MCF 10A (cell line): ENCODE measurements around the gene BATF. TPM values are rescaled to one million over a fixed set of nuclear protein-coding genes. Genes with fewer than 3 reads are reported as not detected.

ENCODE experiments used
- BruUV-seq: library from RNA; stranded (reverse); fragments of 400-500 nt; replicated peaks from 2 replicates; lab custom pipeline; 2021; lab: Mats Ljungman, UMichigan
- CTCF ChIA-PET: fragments of 300-600 bp; sonication (Branson Sonifier 250); formaldehyde crosslinking; extraction: SDS; loops from one replicate; lab custom pipeline; 2021; ENCODE audit warnings: antibody characterized with exemption, inconsistent platforms; lab: Yijun Ruan, JAX
- POLR2A ChIA-PET: fragments of 300-600, 350-650 bp; sonication (Branson Sonifier 250); formaldehyde crosslinking; extraction: SDS; loops from one replicate; lab custom pipeline; 2020; ENCODE audit warnings: antibody characterized with exemption, inconsistent platforms; lab: Yijun Ruan, JAX
- DNase-seq: peaks from one replicate; pipeline ENCODE4 v3.0.0-alpha.2; 2018; ENCODE audit not compliant: unreplicated experiment
- H3K27ac Mint-ChIP-seq: one replicate; pipeline ENCODE4 v1.8.0; 2022; ENCODE audit warnings: mild to moderate bottlenecking, low read depth, mixed read lengths; ENCODE audit not compliant: unreplicated experiment
- H3K27me3 Mint-ChIP-seq: one replicate; pipeline ENCODE4 v1.8.0; 2022; ENCODE audit warnings: mixed read lengths; ENCODE audit not compliant: insufficient read depth, unreplicated experiment
- H3K36me3 Mint-ChIP-seq: one replicate; pipeline ENCODE4 v1.8.0; 2022; ENCODE audit warnings: mild to moderate bottlenecking, moderate library complexity, mixed read lengths; ENCODE audit not compliant: insufficient read depth, unreplicated experiment
- H3K4me1 Mint-ChIP-seq: one replicate; pipeline ENCODE4 v1.8.0; 2022; ENCODE audit warnings: mixed read lengths; ENCODE audit not compliant: insufficient read depth, unreplicated experiment
- H3K4me3 Mint-ChIP-seq: one replicate; pipeline ENCODE4 v1.8.0; 2022; ENCODE audit warnings: mild to moderate bottlenecking, moderate library complexity, mixed read lengths; ENCODE audit not compliant: unreplicated experiment
- H3K9me3 Mint-ChIP-seq: one replicate; pipeline ENCODE4 v1.8.0; 2022; ENCODE audit warnings: mixed read lengths; ENCODE audit not compliant: unreplicated experiment
- CTCF ChIP-seq: fragments of 200-600 bp; IDR thresholded peaks from one replicate; pipeline ENCODE4 v1.8.0; 2022; ENCODE audit warnings: antibody characterized with exemption, mild to moderate bottlenecking; ENCODE audit not compliant: unreplicated experiment
- intact Hi-C: fragments of 100-400 bp; cut with micrococcal nuclease; formaldehyde crosslinking; loops from 2 replicates; pipeline ENCODE4 v1.14.1; 2022
- total RNA-seq: library from RNA; stranded (reverse); gene quantifications from 2 replicates; pipeline ENCODE4 v1.2.3, GENCODE V29; 2022

Gene BATF
- total RNA-seq, 1 experiment from 2014 or later: not detected

- Mint-ChIP-seq H3K9me3 (no peaks in the 10 kb centered on the region), H3K4me1 (peaks cover 26% of the 10 kb centered on the region), H3K27ac (peak overlapping the region; percentile 73), H3K36me3 (peaks cover 8% of the 10 kb centered on the region), H3K27me3 (no peaks in the 10 kb centered on the region), H3K4me3 (no peak overlapping the region)
- TF ChIP-seq CTCF: no peak
- ChIA-PET POLR2A (interaction anchor here (1.1 to 2.8 kb wide), 7 partner anchors 12 to 428 kb away, joined by 3 to 19 read pairs (median 8); no protein-coding TSS in a partner anchor), CTCF (interaction anchor here (0.7 to 6.1 kb wide), 20 partner anchors 9 to 433 kb away, joined by 3 to 95 read pairs (median 10); partner anchors contain the start of genes FLVCR2 and JDP2)
- BruUV-seq: no TSS peak
- intact Hi-C loops: no loop called here
- DNase-seq: peak; percentile 26
These were observed 39.8 kb downstream of the BATF start for GRCh38 chr14:75562089-75562488.

- H3K27ac Mint-ChIP-seq: peak overlapping the region; percentile 73
- BruUV-seq: no TSS peak
- no peak for TF ChIP-seq CTCF
- no peaks in the 10 kb centered on the region for H3K27me3 Mint-ChIP-seq
- ChIA-PET POLR2A (interaction anchor here (2.8 kb wide), 1 partner anchor 14 kb away, joined by 17 read pairs; no protein-coding TSS in a partner anchor), CTCF (interaction anchor here (0.7 to 6.1 kb wide), 8 partner anchors 11 to 431 kb away, joined by 3 to 95 read pairs (median 27); partner anchors contain the start of gene FLVCR2)
- H3K4me1 Mint-ChIP-seq: peaks cover 26% of the 10 kb centered on the region
- no peak overlapping the region for H3K4me3 Mint-ChIP-seq
- peaks cover 8% of the 10 kb centered on the region for H3K36me3 Mint-ChIP-seq
- DNase-seq: no peak
- intact Hi-C loops: no loop called here
- no peaks in the 10 kb centered on the region for H3K9me3 Mint-ChIP-seq
These were observed 40.2 kb downstream of the BATF start for GRCh38 chr14:75562489-75562888.

GRCh38 chr14:75563931-75564330, 41.7 kb downstream of the BATF start:
- POLR2A ChIA-PET: interaction anchor here (0.9 kb wide), 1 partner anchor 14 kb away, joined by 3 read pairs; the partner anchor contains the start of gene FLVCR2
- no peaks in the 10 kb centered on the region for H3K9me3 Mint-ChIP-seq
- no peak for TF ChIP-seq CTCF
- no peak overlapping the region for H3K4me3 Mint-ChIP-seq
- no peaks in the 10 kb centered on the region for H3K27me3 Mint-ChIP-seq
- H3K4me1 Mint-ChIP-seq: peaks cover 26% of the 10 kb centered on the region
- intact Hi-C loops: no loop called here
- BruUV-seq: no TSS peak
- H3K36me3 Mint-ChIP-seq: peaks cover 8% of the 10 kb centered on the region
- DNase-seq: no peak
- H3K27ac Mint-ChIP-seq: no peak overlapping the region
- CTCF ChIA-PET: interaction anchor here (4.2 to 6.1 kb wide), 4 partner anchors 13 to 254 kb away, joined by 31 to 95 read pairs (median 70); partner anchors contain the start of gene FLVCR2

GRCh38 chr14:75565056-75565455, 42.8 kb downstream of the BATF start:
- BruUV-seq: no TSS peak
- Mint-ChIP-seq H3K36me3 (no peaks in the 10 kb centered on the region), H3K4me3 (no peak overlapping the region), H3K4me1 (peaks cover 16% of the 10 kb centered on the region), H3K27ac (no peak overlapping the region), H3K9me3 (no peaks in the 10 kb centered on the region), H3K27me3 (no peaks in the 10 kb centered on the region)
- POLR2A ChIA-PET: no interaction called here
- no peak for DNase-seq
- CTCF ChIA-PET: interaction anchor here (4.9 kb wide), 1 partner anchor 76 kb away, joined by 92 read pairs; no protein-coding TSS in a partner anchor
- intact Hi-C loops: no loop called here
- TF ChIP-seq CTCF: no peak
